SU-DHL-6 (cell line): Measurements from ENCODE around the gene DST.

ENCODE experiments used
- H2AFZ ChIP-seq: fragments of 200-600 bp; sonication (generic); 2 replicates; pipeline ENCODE4 v1.6.1; 2014; ENCODE audit warnings: low read depth, mild to moderate bottlenecking, moderate library complexity, mixed read lengths, antibody characterized with exemption, low read length; ENCODE audit not compliant: severe bottlenecking
- H3F3A ChIP-seq: fragments of 200-600 bp; shearing (Covaris generic); 2 replicates; pipeline ENCODE4 v1.6.0; 2016; ENCODE audit warnings: antibody characterized with exemption, mild to moderate bottlenecking; ENCODE audit not compliant: insufficient read depth
- H3K27ac ChIP-seq: fragments of 200-600 bp; sonication (generic); 2 replicates; pipeline ENCODE4 v1.5.1; 2016; ENCODE audit warnings: low read depth, mild to moderate bottlenecking, low read length, moderate library complexity, mixed read lengths
- H3K27me3 ChIP-seq: fragments of 200-600 bp; sonication (generic), shearing (Covaris generic); 2 replicates; pipeline ENCODE4 v1.6.0; 2014; ENCODE audit warnings: mild to moderate bottlenecking, low read length
- H3K36me3 ChIP-seq: fragments of 200-600 bp; sonication (generic); 2 replicates; pipeline ENCODE4 v1.6.1; 2014; ENCODE audit warnings: mild to moderate bottlenecking, low read length, mixed read lengths
- H3K4me2 ChIP-seq: fragments of 300-600, 200-600 bp; shearing (Covaris generic), sonication (generic); 2 replicates; pipeline ENCODE4 v1.6.0; 2014; ENCODE audit warnings: low read length, low read depth, mild to moderate bottlenecking; ENCODE audit not compliant: poor library complexity, severe bottlenecking
- H3K4me3 ChIP-seq: fragments of 200-600 bp; sonication (generic); 2 replicates; pipeline ENCODE4 v1.5.1; 2014; ENCODE audit warnings: antibody characterized with exemption, low read length, mild to moderate bottlenecking, mixed read lengths; ENCODE audit not compliant: insufficient read depth, poor library complexity, severe bottlenecking
- H3K79me2 ChIP-seq: fragments of 200-600 bp; sonication (generic); 2 replicates; pipeline ENCODE4 v1.6.1; 2014; ENCODE audit warnings: mild to moderate bottlenecking, low read length, moderate library complexity; ENCODE audit not compliant: insufficient read depth
- H3K9ac ChIP-seq: fragments of 200-600 bp; sonication (generic); 2 replicates; pipeline ENCODE4 v1.7.0; 2014; ENCODE audit warnings: mild to moderate bottlenecking, low read length
- H3K9me2 ChIP-seq: fragments of 200-600 bp; sonication (generic); replicated peaks from 2 replicates; pipeline ENCODE4 v1.6.1; 2014; ENCODE audit warnings: low read length; ENCODE audit not compliant: insufficient read depth
- H3K9me3 ChIP-seq: fragments of 200-600 bp; sonication (generic); 2 replicates; pipeline ENCODE4 v1.6.1; 2014; ENCODE audit warnings: low read length, mixed read lengths; ENCODE audit not compliant: insufficient read depth
- H4K20me1 ChIP-seq: fragments of 200-600 bp; sonication (generic); 2 replicates; pipeline ENCODE4 v1.6.1; 2014; ENCODE audit warnings: low read depth, mild to moderate bottlenecking, antibody characterized with exemption, low read length, moderate library complexity, mixed read lengths
- EZH2phosphoT487 ChIP-seq: fragments of 200-600 bp; sonication (generic), shearing (Covaris generic); conservative IDR thresholded peaks from 2 replicates; pipeline ENCODE4 v1.6.1; 2018; ENCODE audit warnings: mild to moderate bottlenecking, antibody characterized with exemption, low read length, moderate library complexity, mixed read lengths
- TF ChIP-seq, protein P1 (sequence below): fragments of 200-600 bp; sonication (generic); IDR thresholded peaks from one replicate; pipeline ENCODE4 v1.5.1; 2017; ENCODE audit warnings: antibody characterized with exemption, mild to moderate bottlenecking, low read length, moderate library complexity; ENCODE audit not compliant: insufficient read depth, poor library complexity, severe bottlenecking

Gene DST

DNA sequence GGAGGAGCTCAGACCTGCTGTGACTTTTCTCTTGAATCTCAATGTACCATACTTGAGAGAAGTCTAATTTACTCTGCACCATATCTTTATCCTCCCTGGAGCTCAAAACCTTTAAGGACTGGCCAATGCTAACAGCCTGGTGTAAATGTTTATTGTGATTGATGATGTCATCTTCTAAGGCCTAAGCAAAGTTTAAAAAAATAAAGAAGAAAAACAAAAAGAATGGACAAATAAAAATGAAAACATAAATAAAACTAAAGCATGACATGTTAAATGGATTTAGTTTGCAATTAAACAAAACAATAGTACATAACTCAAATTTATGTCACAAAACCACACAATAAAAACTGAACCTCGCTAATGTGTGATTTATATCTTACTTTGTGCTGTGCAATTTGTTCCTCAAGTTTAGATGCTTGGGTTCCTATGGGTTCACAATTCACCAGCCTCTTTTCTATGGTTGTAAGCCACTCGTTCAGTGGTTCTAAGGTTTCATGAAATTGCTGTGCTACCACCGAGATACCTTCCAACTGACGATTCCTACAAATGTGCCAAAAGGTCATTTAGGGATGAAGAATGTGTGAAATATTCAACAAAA is 113.0 kb downstream of the DST start:
- no peak overlapping the region for H3K4me2 ChIP-seq
- H4K20me1 ChIP-seq, result no peaks in the 10 kb centered on the region
- no peak overlapping the region for H3K27ac ChIP-seq
- H3K27me3 ChIP-seq, result no peaks in the 10 kb centered on the region
- H3K36me3 ChIP-seq, result no peaks in the 10 kb centered on the region
- H3K4me3 ChIP-seq, result no peak overlapping the region
- H3K79me2 ChIP-seq, result no peaks in the 10 kb centered on the region
- no peak overlapping the region for H3K9ac ChIP-seq
- no peaks in the 10 kb centered on the region for H3F3A ChIP-seq
- TF ChIP-seq, protein P1, sequence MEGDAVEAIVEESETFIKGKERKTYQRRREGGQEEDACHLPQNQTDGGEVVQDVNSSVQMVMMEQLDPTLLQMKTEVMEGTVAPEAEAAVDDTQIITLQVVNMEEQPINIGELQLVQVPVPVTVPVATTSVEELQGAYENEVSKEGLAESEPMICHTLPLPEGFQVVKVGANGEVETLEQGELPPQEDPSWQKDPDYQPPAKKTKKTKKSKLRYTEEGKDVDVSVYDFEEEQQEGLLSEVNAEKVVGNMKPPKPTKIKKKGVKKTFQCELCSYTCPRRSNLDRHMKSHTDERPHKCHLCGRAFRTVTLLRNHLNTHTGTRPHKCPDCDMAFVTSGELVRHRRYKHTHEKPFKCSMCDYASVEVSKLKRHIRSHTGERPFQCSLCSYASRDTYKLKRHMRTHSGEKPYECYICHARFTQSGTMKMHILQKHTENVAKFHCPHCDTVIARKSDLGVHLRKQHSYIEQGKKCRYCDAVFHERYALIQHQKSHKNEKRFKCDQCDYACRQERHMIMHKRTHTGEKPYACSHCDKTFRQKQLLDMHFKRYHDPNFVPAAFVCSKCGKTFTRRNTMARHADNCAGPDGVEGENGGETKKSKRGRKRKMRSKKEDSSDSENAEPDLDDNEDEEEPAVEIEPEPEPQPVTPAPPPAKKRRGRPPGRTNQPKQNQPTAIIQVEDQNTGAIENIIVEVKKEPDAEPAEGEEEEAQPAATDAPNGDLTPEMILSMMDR, result no peak
- no peak for TF ChIP-seq EZH2phosphoT487
- no peak overlapping the region for H2AFZ ChIP-seq
- H3K9me3 ChIP-seq, result no peaks in the 10 kb centered on the region
- H3K9me2 ChIP-seq, result no peaks in the 10 kb centered on the region

DNA sequence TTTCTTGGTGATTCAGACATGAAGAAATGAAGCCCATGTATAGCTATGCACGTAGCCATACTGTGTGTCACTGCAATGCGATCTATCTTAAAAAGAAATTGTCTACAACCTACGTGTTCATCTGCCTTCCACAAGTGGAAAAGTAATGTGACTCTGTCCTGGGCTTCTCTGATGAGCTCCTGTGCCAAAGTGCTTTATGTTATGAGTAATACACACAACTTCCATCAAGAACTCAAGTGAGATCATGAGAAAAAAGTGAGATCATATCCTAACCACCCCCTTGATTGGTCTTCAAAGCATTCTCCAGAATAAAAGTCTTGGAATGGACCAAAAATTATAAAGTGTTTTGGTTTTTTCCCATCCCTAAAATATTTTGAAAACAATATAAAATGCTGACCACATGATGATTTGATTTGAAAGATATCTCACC is 114.3 kb downstream of the DST start:
- Histone ChIP-seq H4K20me1 (no peaks in the 10 kb centered on the region), H2AFZ (no peak overlapping the region), H3K27me3 (no peaks in the 10 kb centered on the region), H3K36me3 (no peaks in the 10 kb centered on the region), H3K4me2 (no peak overlapping the region), H3K9me3 (no peaks in the 10 kb centered on the region), H3K79me2 (no peaks in the 10 kb centered on the region), H3K9ac (no peak overlapping the region), H3K4me3 (no peak overlapping the region), H3K9me2 (no peaks in the 10 kb centered on the region), H3K27ac (no peak overlapping the region), H3F3A (no peaks in the 10 kb centered on the region)
- no peak for TF ChIP-seq EZH2phosphoT487
- TF ChIP-seq, protein P1, result no peak

DNA sequence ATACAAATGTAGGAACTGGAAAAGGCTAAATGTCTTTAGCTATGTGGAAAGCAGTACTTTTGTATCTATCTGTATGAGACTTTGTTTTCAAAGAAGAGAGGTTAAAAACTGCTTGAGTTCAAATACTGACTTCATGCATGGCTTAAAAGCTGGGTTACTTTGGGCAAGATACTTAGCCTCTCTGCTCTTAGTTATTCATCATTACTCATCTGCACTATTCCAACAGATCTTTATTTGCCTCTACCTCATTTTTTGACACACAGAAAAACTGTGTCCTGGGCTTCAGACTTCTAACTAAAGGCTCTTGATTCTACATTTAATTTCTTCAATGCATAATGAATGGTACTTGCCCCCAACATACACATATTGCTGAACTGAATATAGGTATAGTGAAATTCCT is 114.8 kb downstream of the DST start:
- no peak for TF ChIP-seq EZH2phosphoT487
- TF ChIP-seq, protein P1, result no peak
- Histone ChIP-seq H3K36me3 (no peaks in the 10 kb centered on the region), H2AFZ (no peak overlapping the region), H4K20me1 (no peaks in the 10 kb centered on the region), H3K79me2 (no peaks in the 10 kb centered on the region), H3K27me3 (no peaks in the 10 kb centered on the region), H3F3A (no peaks in the 10 kb centered on the region), H3K9me2 (no peaks in the 10 kb centered on the region), H3K4me3 (no peak overlapping the region), H3K4me2 (no peak overlapping the region), H3K9ac (no peak overlapping the region), H3K9me3 (no peaks in the 10 kb centered on the region), H3K27ac (no peak overlapping the region)
